HG03103 (cell line): ENCODE results near the gene GRM1.
"Not testable (repeated sequence)": the region's sequence is repeated elsewhere in the genome, so short reads cannot be mapped to it uniquely, and the experiment has no call there.

Experiments used
- ATAC-seq: cut with Tn5 transposase; IDR thresholded peaks from one replicate; pipeline ENCODE4 v1.9.1; 2021; ENCODE audit warnings: low read depth; ENCODE audit not compliant: unreplicated experiment

The GRM1 gene

GRCh38 chr6:146189131-146189530 is 160.3 kb downstream of the GRM1 start:
- ATAC-seq = no peak

GRCh38 chr6:146190581-146190980 is 161.7 kb downstream of the GRM1 start:
- ATAC-seq = no peak

GRCh38 chr6:146191166-146191565 is 162.3 kb downstream of the GRM1 start:
- ATAC-seq = no peak

- ATAC-seq = no peak
Measured at GRCh38 chr6:146191612-146192011, 162.8 kb downstream of the GRM1 start.

GRCh38 chr6:146194434-146194833 is 165.6 kb downstream of the GRM1 start:
- ATAC-seq = no peak

- ATAC-seq = no peak
Measured at GRCh38 chr6:146200176-146200575, 171.3 kb downstream of the GRM1 start.

GRCh38 chr6:146202570-146202969 is 173.7 kb downstream of the GRM1 start:
- no peak for ATAC-seq

GRCh38 chr6:146209942-146210341 is 181.1 kb downstream of the GRM1 start:
- ATAC-seq = no peak

GRCh38 chr6:146210406-146211083 is 181.7 kb downstream of the GRM1 start:
- no peak for ATAC-seq

GRCh38 chr6:146211646-146212045 is 182.8 kb downstream of the GRM1 start:
- ATAC-seq = peak; percentile 63

GRCh38 chr6:146212781-146213180 is 183.9 kb downstream of the GRM1 start:
- ATAC-seq = no peak

GRCh38 chr6:146219101-146219500 is 190.2 kb downstream of the GRM1 start:
- ATAC-seq = no peak

- ATAC-seq = no peak
Measured at GRCh38 chr6:146224449-146224848, 195.6 kb downstream of the GRM1 start.

- ATAC-seq = no peak
Measured at GRCh38 chr6:146224988-146225387, 196.1 kb downstream of the GRM1 start.

GRCh38 chr6:146240322-146240721 is 211.5 kb downstream of the GRM1 start:
- no peak for ATAC-seq

GRCh38 chr6:146240807-146241206 is 211.9 kb downstream of the GRM1 start:
- no peak for ATAC-seq

GRCh38 chr6:146243646-146244045 is 214.8 kb downstream of the GRM1 start:
- ATAC-seq = not testable (repeated sequence)

- ATAC-seq = no peak
Measured at GRCh38 chr6:146244630-146245143, 215.8 kb downstream of the GRM1 start.

GRCh38 chr6:146246028-146246427 is 217.2 kb downstream of the GRM1 start:
- ATAC-seq = no peak

GRCh38 chr6:146253691-146254090 is 224.8 kb downstream of the GRM1 start:
- no peak for ATAC-seq

- ATAC-seq = no peak
Measured at GRCh38 chr6:146258206-146258605, 229.3 kb downstream of the GRM1 start.

- no peak for ATAC-seq
Measured at GRCh38 chr6:146260886-146261285, 232.0 kb downstream of the GRM1 start.

GRCh38 chr6:146265056-146265455 is 236.2 kb downstream of the GRM1 start:
- no peak for ATAC-seq
